ENCODE data around the gene SLC24A4.

SLC24A4 gene

GRCh38 chr14:92387578-92387977 is 64.6 kb downstream of the SLC24A4 start:
- DNase-seq (ENCODE audit: low spot score): no peak
- no peak for TF ChIP-seq CTCF (IDR thresholded peaks at IDR 0.05)
- Histone ChIP-seq H3K27ac (no peak overlapping the region), H3K4me3 (no peak overlapping the region)

- no peak overlapping the region for H3K4me3 ChIP-seq
- no peak for DNase-seq (ENCODE audit: low spot score)
- no peak overlapping the region for H3K27ac ChIP-seq
- no peak for TF ChIP-seq CTCF (IDR thresholded peaks at IDR 0.05)
Observed at GRCh38 chr14:92389598-92390158, 66.7 kb downstream of the SLC24A4 start.

- Histone ChIP-seq H3K4me3 (no peak overlapping the region), H3K27ac (no peak overlapping the region)
- no peak for TF ChIP-seq CTCF (IDR thresholded peaks at IDR 0.05)
- DNase-seq (ENCODE audit: low spot score): no peak
Observed at GRCh38 chr14:92391726-92392125, 68.8 kb downstream of the SLC24A4 start.

GRCh38 chr14:92392711-92393110 is 69.7 kb downstream of the SLC24A4 start:
- no peak for DNase-seq (ENCODE audit: low spot score)
- H3K4me3 ChIP-seq: no peak overlapping the region
- no peak overlapping the region for H3K27ac ChIP-seq
- no peak for TF ChIP-seq CTCF (IDR thresholded peaks at IDR 0.05)

GRCh38 chr14:92397150-92397952 is 74.4 kb downstream of the SLC24A4 start:
- Histone ChIP-seq H3K27ac (no peak overlapping the region), H3K4me3 (no peak overlapping the region)
- TF ChIP-seq CTCF (IDR thresholded peaks at IDR 0.05): no peak
- no peak for DNase-seq (ENCODE audit: low spot score)

GRCh38 chr14:92397953-92398564 is 75.1 kb downstream of the SLC24A4 start:
- no peak overlapping the region for H3K4me3 ChIP-seq
- H3K27ac ChIP-seq: no peak overlapping the region
- no peak for TF ChIP-seq CTCF (IDR thresholded peaks at IDR 0.05)
- no peak for DNase-seq (ENCODE audit: low spot score)

All from coronary artery (tissue), 2 donors.